H1 (cell line): ENCODE measurements around the gene CACNA1B. TPM values are rescaled to one million over a fixed set of nuclear protein-coding genes. Genes with fewer than 3 reads are reported as not detected.

Experiments
- JUND ChIP-seq: IDR thresholded peaks from 2 replicates; pipeline ENCODE4 v1.6.1; 2011; ENCODE audit warnings: mild to moderate bottlenecking, improper control_type of control experiment, low read length
- polyA plus RNA-seq, 7 experiments: library from polyadenylated mRNA; depleted of rRNA in 3 of 7; stranded (reverse) in 5 of 7; unstranded in 2 of 7; fragments of >200 nt in 5 of 7; fragments of 200-250 nt in 2 of 7; gene quantifications; 1 replicate in 5 of 7; 2 replicates in 1 of 7; 4 replicates in 1 of 7; pipeline versions ENCODE4 v1.2.1 to v1.2.3, GENCODE V29; 2011 to 2013; ENCODE audit warnings: missing spikeins in 2 of 7, mixed read lengths in 2 of 7
- total RNA-seq: library from RNA; stranded (reverse); fragmentation: NEBNext Ultra II Directional; extraction: Animal tissue kit (Norgen Biotek cat#: 25700); gene quantifications from 2 replicates; pipeline ENCODE4 v1.2.1, GENCODE V29; 2021
- TF ChIP-seq, protein P1 (sequence below): IDR thresholded peaks from 2 replicates; pipeline ENCODE4 v1.6.1; 2012; ENCODE audit warnings: inconsistent platforms
- TF ChIP-seq, protein P2 (sequence below): IDR thresholded peaks from 2 replicates; pipeline ENCODE4 v1.6.1; 2011; ENCODE audit warnings: low read depth, mild to moderate bottlenecking, low read length; ENCODE audit not compliant: insufficient read depth

The CACNA1B gene
- total and polyA plus RNA-seq, 2 of the 8 experiments (the other 6 are each of a cell fraction or from before 2014, with no cell fraction given): 1.5 to 5.7 TPM

DNA sequence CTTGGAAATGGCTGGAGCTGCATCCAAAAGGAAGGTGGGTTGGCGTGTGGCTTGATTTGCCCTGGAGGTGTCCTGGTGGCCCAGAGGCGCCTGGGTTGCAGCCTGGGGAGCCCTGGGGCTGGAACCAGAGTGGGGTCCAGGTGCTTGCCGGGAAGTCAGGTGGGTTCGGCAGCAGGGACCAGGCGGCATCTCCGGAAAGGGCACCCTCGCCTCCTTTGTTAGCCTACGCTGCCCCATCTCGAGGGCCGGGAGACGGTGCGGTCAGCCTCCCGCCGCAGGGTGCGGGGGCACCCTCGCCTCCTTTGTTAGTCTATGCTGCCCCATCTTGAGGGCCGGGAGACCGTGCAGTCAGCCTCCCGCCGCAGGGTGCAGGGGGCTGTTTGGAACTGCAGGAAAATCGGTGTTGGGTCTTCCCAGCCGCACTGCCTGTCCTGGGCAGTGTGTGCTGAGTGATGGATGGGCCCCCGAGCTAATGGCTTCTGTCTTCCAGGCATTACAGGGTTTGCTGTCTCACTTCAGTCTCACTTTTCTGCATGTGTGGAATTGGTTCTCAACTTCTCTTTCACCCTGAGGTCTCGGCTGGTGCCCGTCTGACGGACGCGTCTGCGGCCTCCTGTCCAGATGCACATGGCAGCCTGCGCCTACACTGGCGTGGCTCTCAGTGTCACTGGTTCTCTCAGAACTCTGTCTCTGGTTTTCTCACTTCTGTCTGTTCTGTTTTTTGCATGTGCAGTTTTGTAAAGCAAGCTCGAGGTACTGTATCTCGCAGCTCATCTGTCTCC is 139.0 kb downstream of the CACNA1B start (continued):
- TF ChIP-seq, protein P1, sequence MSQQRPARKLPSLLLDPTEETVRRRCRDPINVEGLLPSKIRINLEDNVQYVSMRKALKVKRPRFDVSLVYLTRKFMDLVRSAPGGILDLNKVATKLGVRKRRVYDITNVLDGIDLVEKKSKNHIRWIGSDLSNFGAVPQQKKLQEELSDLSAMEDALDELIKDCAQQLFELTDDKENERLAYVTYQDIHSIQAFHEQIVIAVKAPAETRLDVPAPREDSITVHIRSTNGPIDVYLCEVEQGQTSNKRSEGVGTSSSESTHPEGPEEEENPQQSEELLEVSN: no peak
- TF ChIP-seq, protein P2, sequence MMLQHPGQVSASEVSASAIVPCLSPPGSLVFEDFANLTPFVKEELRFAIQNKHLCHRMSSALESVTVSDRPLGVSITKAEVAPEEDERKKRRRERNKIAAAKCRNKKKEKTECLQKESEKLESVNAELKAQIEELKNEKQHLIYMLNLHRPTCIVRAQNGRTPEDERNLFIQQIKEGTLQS: no peak
- TF ChIP-seq JUND: no peak
